Activated CD4-positive, alpha-beta T cell treated with anti-CD3 and anti-CD28 coated beads, Interleukin-2, amount 50 U/mL, for 4 hours (primary cell): ENCODE measurements around the gene DPRX.

ENCODE experiments used
- DNase-seq, 2 experiments: peaks; one replicate each; pipeline ENCODE4 v3.0.0-alpha.2; 2020

Gene DPRX

GRCh38 chr19:53631949-53632407, at the start of gene DPRX:
Gene DPRX (plus strand): TSS chr19:53631999. CDS start chr19:53632107, 108 bp downstream.
- DNase-seq: no peak

GRCh38 chr19:53583181-53583580, 48.6 kb upstream of the DPRX start:
- DNase-seq: no peak

GRCh38 chr19:53586277-53586691, 45.5 kb upstream of the DPRX start:
- no peak for DNase-seq

- DNase-seq: no peak
Observed at GRCh38 chr19:53594811-53595509, 36.8 kb upstream of the DPRX start.

GRCh38 chr19:53595510-53595867, 36.3 kb upstream of the DPRX start:
- no peak for DNase-seq

GRCh38 chr19:53596056-53596455, 35.7 kb upstream of the DPRX start:
- DNase-seq: no peak

GRCh38 chr19:53597023-53597422, 34.8 kb upstream of the DPRX start:
- no peak for DNase-seq

- no peak for DNase-seq
Observed at GRCh38 chr19:53598361-53598760, 33.4 kb upstream of the DPRX start.

- no peak for DNase-seq
Observed at GRCh38 chr19:53600217-53600616, 31.6 kb upstream of the DPRX start.

GRCh38 chr19:53606031-53606430, 25.8 kb upstream of the DPRX start:
- no peak for DNase-seq

GRCh38 chr19:53608381-53608780, 23.4 kb upstream of the DPRX start:
- DNase-seq: no peak

GRCh38 chr19:53612762-53613526, 18.9 kb upstream of the DPRX start:
- no peak for DNase-seq

- no peak for DNase-seq
Observed at GRCh38 chr19:53621885-53622740, 9.7 kb upstream of the DPRX start.

- DNase-seq: no peak
Observed at GRCh38 chr19:53624771-53625545, 6.8 kb upstream of the DPRX start.

GRCh38 chr19:53626486-53626885, 5.3 kb upstream of the DPRX start:
- DNase-seq: no peak

GRCh38 chr19:53626976-53627375, 4.8 kb upstream of the DPRX start:
- no peak for DNase-seq

GRCh38 chr19:53634768-53635167, 3.0 kb downstream of the DPRX start:
- DNase-seq: no peak

GRCh38 chr19:53639471-53639870, 7.7 kb downstream of the DPRX start:
- DNase-seq: no peak

- no peak for DNase-seq
Observed at GRCh38 chr19:53642381-53643099, 10.7 kb downstream of the DPRX start.

- DNase-seq: no peak
Observed at GRCh38 chr19:53644061-53644816, 12.4 kb downstream of the DPRX start.

- DNase-seq: no peak
Observed at GRCh38 chr19:53646144-53646543, 14.3 kb downstream of the DPRX start.
